Osteoblast (primary cell): Measurements from ENCODE around the gene KIF6. TPM values are rescaled to one million over a fixed set of nuclear protein-coding genes. Genes with fewer than 3 reads are reported as not detected.

Experiments used
- DNase-seq: peaks from one replicate; pipeline ENCODE4 v3.0.0; 2011; ENCODE audit warnings: low spot score, mixed read lengths; ENCODE audit not compliant: insufficient read length; ENCODE audit errors: missing footprints
- H2AFZ ChIP-seq: 2 replicates; pipeline ENCODE4 v1.6.0; 2011; ENCODE audit warnings: mild to moderate bottlenecking, low read length
- H3K27ac ChIP-seq: 2 replicates; pipeline ENCODE4 v1.5.1; 2011; ENCODE audit warnings: mild to moderate bottlenecking, low read depth, low read length, moderate library complexity
- H3K27me3 ChIP-seq: 2 replicates; pipeline ENCODE4 v1.6.0; 2012; ENCODE audit warnings: mild to moderate bottlenecking, control low read depth, inconsistent platforms, low read length, moderate library complexity; ENCODE audit not compliant: insufficient read depth
- H3K36me3 ChIP-seq: 2 replicates; pipeline ENCODE4 v1.5.1; 2011; ENCODE audit warnings: mild to moderate bottlenecking, low read length, control low read depth, moderate library complexity; ENCODE audit not compliant: insufficient read depth
- H3K4me1 ChIP-seq: 2 replicates; pipeline ENCODE4 v1.5.1; 2011; ENCODE audit warnings: mild to moderate bottlenecking, low read length, control low read depth, moderate library complexity; ENCODE audit not compliant: insufficient read depth
- H3K4me2 ChIP-seq: 2 replicates; pipeline ENCODE4 v1.6.0; 2011; ENCODE audit warnings: mild to moderate bottlenecking, low read length; ENCODE audit not compliant: insufficient read depth
- H3K4me3 ChIP-seq: fragments of 200-600 bp; sonication (generic); 3 replicates; pipeline ENCODE4 v1.5.1; 2012; ENCODE audit warnings: mild to moderate bottlenecking, low read length, inconsistent platforms; ENCODE audit not compliant: insufficient read depth
- H3K79me2 ChIP-seq: 2 replicates; pipeline ENCODE4 v1.6.0; 2012; ENCODE audit warnings: mild to moderate bottlenecking, low read length, control low read depth, inconsistent platforms; ENCODE audit not compliant: insufficient read depth
- H3K9me3 ChIP-seq: 2 replicates; pipeline ENCODE4 v1.5.1; 2011; ENCODE audit warnings: low read depth, low read length, control low read depth
- H4K20me1 ChIP-seq: 2 replicates; pipeline ENCODE4 v1.6.0; 2012; ENCODE audit warnings: mild to moderate bottlenecking, low read length, control low read depth; ENCODE audit not compliant: insufficient read depth
- CTCF ChIP-seq: IDR thresholded peaks from 2 replicates; pipeline ENCODE4 v1.5.1; 2011; ENCODE audit warnings: mild to moderate bottlenecking, low read depth, low read length, moderate library complexity; ENCODE audit errors: extremely low read depth
- total RNA-seq: library from RNA; depleted of rRNA; stranded (reverse); fragments of >200 nt; gene quantifications from 2 replicates; pipeline ENCODE4 v1.2.3, GENCODE V29; 2012

The KIF6 gene
- total RNA-seq, 1 donor: 1.4 TPM

- H3K79me2 ChIP-seq: no peaks in the 10 kb centered on the region
- no peak overlapping the region for H3K4me3 ChIP-seq
- no peaks in the 10 kb centered on the region for H3K9me3 ChIP-seq
- H3K4me2 ChIP-seq: no peak overlapping the region
- H3K27me3 ChIP-seq: no peaks in the 10 kb centered on the region
- H3K36me3 ChIP-seq: no peaks in the 10 kb centered on the region
- H3K27ac ChIP-seq: no peak overlapping the region
- H2AFZ ChIP-seq: no peak overlapping the region
- no peak for TF ChIP-seq CTCF
- DNase-seq: no peak
- no peaks in the 10 kb centered on the region for H4K20me1 ChIP-seq
- no peaks in the 10 kb centered on the region for H3K4me1 ChIP-seq
These were observed 86.9 kb downstream of the KIF6 start for GRCh38 chr6:39638126-39638822.

- H3K27me3 ChIP-seq: no peaks in the 10 kb centered on the region
- H4K20me1 ChIP-seq: no peaks in the 10 kb centered on the region
- H3K9me3 ChIP-seq: no peaks in the 10 kb centered on the region
- no peaks in the 10 kb centered on the region for H3K36me3 ChIP-seq
- DNase-seq: no peak
- no peaks in the 10 kb centered on the region for H3K4me1 ChIP-seq
- no peak overlapping the region for H3K4me3 ChIP-seq
- no peak for TF ChIP-seq CTCF
- no peak overlapping the region for H3K27ac ChIP-seq
- no peak overlapping the region for H2AFZ ChIP-seq
- H3K4me2 ChIP-seq: no peak overlapping the region
- H3K79me2 ChIP-seq: no peaks in the 10 kb centered on the region
These were observed 90.4 kb downstream of the KIF6 start for GRCh38 chr6:39634646-39635341.

GRCh38 chr6:39625209-39625608 lies 100.0 kb downstream of the KIF6 start:
- H3K4me1 ChIP-seq: no peaks in the 10 kb centered on the region
- DNase-seq: no peak

More at GRCh38 chr6:39625209-39625608, 100.0 kb downstream of the KIF6 start:
- Histone ChIP-seq H4K20me1 (no peaks in the 10 kb centered on the region), H3K9me3 (no peaks in the 10 kb centered on the region), H3K4me3 (no peak overlapping the region), H3K27me3 (no peaks in the 10 kb centered on the region), H3K36me3 (no peaks in the 10 kb centered on the region), H3K4me2 (no peak overlapping the region), H3K79me2 (no peaks in the 10 kb centered on the region), H3K27ac (no peak overlapping the region), H2AFZ (no peak overlapping the region)
- no peak for TF ChIP-seq CTCF
